Embryonic facial prominence (tissue), 1 donor: ENCODE results near the gene UBA3.

Source experiments
- DNase-seq: peaks from one replicate; pipeline ENCODE4 v3.0.0-alpha.2; 2016; ENCODE audit errors: extremely low spot score

The UBA3 gene

GRCh38 chr3:69080233-69080920 is at the start of gene UBA3:
Gene UBA3, minus strand, starts transcription at chr3:69080365. Its CDS starts 12 bp downstream, at chr3:69080353.
- DNase-seq, result peak; percentile 90

DNA sequence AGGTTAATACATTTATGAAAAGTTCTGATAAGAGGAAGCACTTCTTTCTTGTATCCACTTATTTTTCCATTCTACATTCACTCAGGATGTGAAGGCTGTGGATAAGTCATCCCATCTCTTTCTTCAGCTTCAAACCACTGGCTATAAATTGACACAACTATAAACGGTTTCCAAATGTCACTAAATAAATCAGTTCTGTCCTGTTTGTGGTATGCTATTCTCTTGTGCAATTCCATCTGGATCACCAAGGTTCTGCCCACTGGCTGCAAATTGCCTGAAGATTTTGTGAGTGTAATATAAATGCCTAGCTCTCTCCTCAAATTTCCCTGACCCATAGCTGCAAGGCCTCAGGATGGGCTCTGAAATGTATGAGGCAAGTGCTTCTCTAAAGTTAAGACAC is 49.4 kb upstream of the UBA3 start:
- DNase-seq, result no peak

GRCh38 chr3:69128509-69128908 is 48.3 kb upstream of the UBA3 start:
- no peak for DNase-seq

DNA sequence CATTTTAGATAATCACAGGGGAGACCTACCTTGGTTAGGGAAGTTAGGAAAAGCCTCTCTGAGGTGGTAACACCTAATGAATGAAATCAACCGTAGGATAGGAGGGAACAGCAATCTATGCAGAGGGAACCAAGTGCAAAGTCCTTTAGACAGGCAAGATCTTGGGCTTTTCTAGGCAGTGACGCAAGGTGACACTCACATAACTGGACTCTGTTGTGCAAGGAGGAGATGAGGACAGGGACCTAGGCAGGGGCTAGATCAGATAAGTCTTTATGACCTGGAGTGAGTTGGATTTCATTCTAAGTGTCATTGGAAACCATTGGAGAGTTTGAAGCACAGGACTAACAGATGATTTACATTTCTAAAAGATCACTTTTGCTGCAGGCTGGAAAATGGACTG is 46.8 kb upstream of the UBA3 start:
- no peak for DNase-seq

DNA sequence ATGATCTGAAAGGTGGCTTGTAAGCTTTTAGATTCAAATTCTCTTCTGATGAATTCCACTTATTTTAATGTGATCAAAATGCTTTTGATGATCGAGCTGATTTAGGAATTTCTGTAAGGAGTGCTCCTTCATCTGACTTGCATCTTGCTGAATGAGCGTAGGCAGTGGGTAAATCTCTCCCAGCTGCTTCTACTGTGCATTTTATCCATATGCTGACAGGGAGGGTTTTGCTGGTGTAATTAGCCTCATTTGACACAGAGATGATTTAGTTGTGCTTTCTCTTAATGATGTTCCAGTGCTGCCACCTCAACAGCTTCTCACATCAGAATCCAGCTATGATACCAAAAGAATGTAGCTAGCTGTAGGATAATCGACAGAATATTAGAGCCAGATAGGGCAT is 46.1 kb upstream of the UBA3 start:
- no peak for DNase-seq

DNA sequence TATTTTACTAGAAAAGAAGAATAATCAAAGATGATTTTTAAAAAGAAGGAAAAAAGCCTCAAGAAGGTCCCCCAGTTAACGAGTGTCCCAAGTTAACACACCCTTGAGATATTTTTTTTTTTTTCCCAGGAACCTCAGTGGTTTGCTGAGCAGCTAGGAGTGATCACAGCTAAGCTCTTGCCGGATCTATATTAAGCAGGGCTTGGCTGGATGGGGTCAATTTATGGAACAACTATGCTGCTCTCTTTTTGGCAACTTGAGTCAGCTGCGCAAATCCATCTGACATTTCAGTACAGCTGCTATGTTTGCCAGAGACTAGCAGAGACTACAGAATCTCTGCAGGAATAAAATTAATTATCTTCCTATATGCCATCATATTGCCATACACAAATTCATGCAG is 42.2 kb upstream of the UBA3 start, which contains the start of gene LMOD3:
LMOD3 (minus strand) TSS at position 193 of the 400 bp plus-strand sequence. CDS start 209 bp downstream, outside the sequence.
- DNase-seq, result no peak

DNA sequence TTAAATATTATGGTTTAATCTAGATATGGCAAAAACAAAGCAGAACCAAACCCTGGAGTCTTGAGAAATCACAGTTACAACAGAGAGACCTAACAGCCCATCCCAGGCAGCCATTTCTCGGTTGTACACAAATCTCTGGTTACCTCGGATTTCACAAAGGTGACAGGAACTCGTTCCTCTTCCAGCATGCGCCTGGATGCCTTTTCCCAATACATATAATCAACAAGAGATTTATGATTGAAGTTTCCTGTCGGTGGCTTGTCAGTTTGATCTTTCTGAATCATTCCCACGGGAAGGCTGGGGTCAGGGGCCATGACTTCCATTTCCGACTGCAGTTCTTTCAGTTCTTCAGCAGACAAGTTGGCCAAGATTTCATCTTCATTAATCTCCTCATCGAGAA is 41.8 kb upstream of the UBA3 start:
- DNase-seq, result no peak

- no peak for DNase-seq
These were observed 41.3 kb upstream of the UBA3 start for GRCh38 chr3:69121513-69121912.

DNA sequence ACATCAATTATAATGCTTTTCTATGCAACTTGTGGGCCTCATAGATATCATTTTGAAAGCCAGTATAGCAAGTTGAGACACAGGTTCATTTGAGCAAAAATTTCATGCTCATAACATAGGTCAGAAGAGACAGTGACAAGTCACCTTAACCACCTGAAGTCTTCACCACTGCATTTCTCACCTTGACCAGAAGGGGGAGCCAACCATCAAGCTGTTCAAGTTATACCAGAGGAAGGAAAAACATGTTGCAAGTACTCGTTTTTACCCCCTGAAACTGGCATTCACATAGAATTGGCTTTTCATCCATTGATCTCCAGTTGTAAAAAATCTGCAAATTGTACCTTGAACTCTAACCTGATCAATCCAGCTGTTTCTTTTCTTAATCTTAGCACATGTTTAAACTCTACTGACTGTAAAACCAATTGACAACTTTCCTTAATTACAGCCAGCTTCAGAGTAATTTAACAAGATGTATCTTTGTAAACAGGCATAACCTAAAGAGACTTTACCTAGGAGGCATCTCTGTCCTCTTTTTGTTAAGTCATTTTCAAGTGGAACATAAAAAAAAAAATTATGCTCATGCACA is 40.8 kb upstream of the UBA3 start:
- DNase-seq, result peak; percentile 50

DNA sequence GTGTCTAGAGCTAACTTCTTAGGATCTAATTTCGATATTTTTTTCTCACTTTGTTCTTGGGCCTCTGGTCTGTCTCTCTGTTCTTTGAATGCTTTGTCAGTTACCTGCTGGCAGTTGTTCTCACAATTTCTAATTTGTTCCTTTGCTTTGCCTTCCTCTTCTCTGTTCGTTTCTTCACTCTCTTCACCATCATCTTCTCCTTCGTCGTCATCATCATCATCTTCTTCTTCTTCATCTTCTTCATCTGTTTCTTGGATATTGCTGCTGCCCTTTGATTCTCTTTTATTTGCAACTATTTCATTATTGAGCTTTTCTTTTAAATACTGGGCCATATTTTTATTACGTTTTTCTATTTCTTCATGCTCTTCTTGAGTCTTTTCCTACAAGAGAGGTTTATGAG is 39.5 kb upstream of the UBA3 start:
- DNase-seq, result no peak

DNA sequence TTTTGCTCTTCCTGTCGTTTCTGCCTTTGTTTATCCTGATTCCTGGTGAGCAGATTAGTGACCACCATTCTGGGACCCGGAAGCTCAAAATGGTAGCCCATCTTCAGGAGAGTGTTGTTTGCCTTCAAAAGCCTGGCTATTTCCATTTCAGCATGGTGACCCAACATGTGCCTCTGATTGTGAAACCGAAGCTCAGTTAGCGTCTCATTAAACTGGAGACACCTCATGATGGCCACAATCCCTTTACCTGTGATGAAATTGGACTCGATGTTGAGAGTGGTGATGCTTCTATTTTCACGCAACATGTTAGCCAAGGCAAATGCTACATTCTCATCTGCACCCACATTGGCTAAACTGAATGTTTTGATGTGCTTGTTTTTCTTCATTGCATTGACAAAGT is 39.0 kb upstream of the UBA3 start:
- no peak for DNase-seq

DNA sequence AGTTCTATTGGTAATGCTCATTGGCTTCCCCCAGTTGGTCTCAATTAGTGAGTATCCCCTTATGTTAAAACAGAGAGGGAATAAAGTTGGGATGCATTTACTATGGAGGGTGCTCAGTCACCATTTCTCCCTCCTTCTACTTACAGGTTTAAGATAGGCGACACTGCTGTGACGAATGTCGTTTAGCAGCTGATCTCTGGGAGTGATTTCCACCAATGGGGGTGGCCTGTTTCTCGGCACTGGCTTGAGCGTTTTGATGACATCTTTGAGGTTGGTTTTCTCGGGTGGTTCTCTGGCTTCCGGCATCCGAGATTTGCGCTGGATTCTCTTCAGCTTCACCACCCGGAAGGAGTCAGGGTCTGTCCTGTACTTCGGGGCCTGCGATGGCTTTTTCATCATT is 38.4 kb upstream of the UBA3 start:
- DNase-seq, result no peak

DNA sequence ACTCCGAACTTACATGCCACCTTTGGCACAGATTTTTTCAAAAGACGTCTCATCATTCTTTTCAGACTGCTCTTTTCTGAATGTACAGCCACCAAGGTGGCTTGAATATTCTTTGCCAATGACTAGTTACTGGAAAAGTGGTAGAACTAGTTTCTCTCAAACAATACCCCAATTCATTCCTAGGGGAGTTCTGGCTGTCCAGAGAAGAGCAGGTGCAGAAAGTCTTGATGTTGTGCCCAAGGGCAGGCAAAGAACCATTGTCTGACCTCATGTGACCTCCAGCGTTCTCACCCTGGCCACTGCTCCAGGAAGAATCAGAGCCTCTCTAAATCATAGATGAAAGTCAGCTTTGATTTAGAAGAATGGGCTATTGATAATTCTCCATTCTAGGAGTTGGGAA is 36.7 kb upstream of the UBA3 start:
- no peak for DNase-seq

DNA sequence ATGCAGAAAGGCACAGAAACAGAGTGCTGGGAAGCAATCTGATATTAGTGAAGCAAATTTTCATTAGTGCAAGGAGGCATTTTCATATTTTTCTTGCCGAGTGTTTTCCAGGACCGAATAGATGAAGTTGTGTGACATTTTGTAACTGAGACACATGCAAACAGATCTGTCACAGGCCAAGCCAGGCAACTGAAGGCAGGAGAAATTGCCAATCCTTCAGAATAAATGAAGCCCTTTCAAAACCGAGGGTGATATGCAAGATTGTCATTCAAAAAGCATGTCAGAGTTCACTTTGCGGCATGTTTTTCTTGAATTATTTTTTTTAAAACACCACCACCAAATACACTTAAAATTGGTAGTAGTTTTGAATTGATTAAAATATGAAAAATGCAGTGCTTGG is 36.0 kb upstream of the UBA3 start:
- DNase-seq, result no peak

- DNase-seq, result no peak
These were observed 35.6 kb upstream of the UBA3 start for GRCh38 chr3:69115731-69116130.

- DNase-seq, result no peak
These were observed 33.4 kb upstream of the UBA3 start for GRCh38 chr3:69113536-69113935.

- DNase-seq, result no peak
These were observed 30.9 kb upstream of the UBA3 start for GRCh38 chr3:69110941-69111546.

GRCh38 chr3:69108811-69109210 is 28.6 kb upstream of the UBA3 start:
- no peak for DNase-seq

GRCh38 chr3:69107841-69108240 is 27.7 kb upstream of the UBA3 start:
- no peak for DNase-seq

DNA sequence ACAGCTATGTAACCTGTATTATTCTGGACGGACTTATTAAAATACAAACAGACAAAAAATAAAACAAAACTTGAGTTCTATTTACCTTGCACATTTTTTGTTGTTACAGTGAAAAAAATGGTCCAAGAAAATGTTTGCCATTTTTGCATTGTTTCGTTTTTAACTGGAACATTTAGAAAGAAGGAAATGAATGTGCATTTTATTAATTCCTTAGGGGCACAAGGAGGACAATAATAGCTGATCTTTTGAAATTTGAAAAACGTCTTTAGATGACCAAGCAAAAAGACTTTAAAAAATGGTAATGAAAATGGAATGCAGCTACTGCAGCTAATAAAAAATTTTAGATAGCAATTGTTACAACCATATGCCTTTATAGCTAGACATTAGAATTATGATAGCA is 25.2 kb upstream of the UBA3 start:
- DNase-seq, result no peak

- no peak for DNase-seq
These were observed 24.4 kb upstream of the UBA3 start for GRCh38 chr3:69104586-69104985.

- no peak for DNase-seq
These were observed 23.0 kb upstream of the UBA3 start for GRCh38 chr3:69103123-69103522.

GRCh38 chr3:69102384-69102783 is 22.2 kb upstream of the UBA3 start:
- no peak for DNase-seq
